ENCODE results near the gene ZNF726.

- TF ChIP-seq, protein P1, sequence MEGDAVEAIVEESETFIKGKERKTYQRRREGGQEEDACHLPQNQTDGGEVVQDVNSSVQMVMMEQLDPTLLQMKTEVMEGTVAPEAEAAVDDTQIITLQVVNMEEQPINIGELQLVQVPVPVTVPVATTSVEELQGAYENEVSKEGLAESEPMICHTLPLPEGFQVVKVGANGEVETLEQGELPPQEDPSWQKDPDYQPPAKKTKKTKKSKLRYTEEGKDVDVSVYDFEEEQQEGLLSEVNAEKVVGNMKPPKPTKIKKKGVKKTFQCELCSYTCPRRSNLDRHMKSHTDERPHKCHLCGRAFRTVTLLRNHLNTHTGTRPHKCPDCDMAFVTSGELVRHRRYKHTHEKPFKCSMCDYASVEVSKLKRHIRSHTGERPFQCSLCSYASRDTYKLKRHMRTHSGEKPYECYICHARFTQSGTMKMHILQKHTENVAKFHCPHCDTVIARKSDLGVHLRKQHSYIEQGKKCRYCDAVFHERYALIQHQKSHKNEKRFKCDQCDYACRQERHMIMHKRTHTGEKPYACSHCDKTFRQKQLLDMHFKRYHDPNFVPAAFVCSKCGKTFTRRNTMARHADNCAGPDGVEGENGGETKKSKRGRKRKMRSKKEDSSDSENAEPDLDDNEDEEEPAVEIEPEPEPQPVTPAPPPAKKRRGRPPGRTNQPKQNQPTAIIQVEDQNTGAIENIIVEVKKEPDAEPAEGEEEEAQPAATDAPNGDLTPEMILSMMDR (conservative IDR thresholded peaks at IDR 0.05 in 1 of 2, IDR thresholded peaks at IDR 0.05 in 1 of 2; ENCODE audit: low read depth in 1 of 2, low read length in 2 of 2) = no peak
- no peak for TF ChIP-seq EZH2 (IDR thresholded peaks at IDR 0.05; ENCODE audit: low read length, missing control alignments)
These were observed 17.8 kb upstream of the ZNF726 start for GRCh38 chr19:23896912-23897311.
